HG03565 (cell line): ENCODE results near the gene CFAP157.

Source experiments
- ATAC-seq: cut with Tn5 transposase; IDR thresholded peaks from one replicate; pipeline ENCODE4 v1.9.1; 2021; ENCODE audit warnings: mild to moderate bottlenecking, moderate library complexity; ENCODE audit not compliant: unreplicated experiment

CFAP157 gene

DNA sequence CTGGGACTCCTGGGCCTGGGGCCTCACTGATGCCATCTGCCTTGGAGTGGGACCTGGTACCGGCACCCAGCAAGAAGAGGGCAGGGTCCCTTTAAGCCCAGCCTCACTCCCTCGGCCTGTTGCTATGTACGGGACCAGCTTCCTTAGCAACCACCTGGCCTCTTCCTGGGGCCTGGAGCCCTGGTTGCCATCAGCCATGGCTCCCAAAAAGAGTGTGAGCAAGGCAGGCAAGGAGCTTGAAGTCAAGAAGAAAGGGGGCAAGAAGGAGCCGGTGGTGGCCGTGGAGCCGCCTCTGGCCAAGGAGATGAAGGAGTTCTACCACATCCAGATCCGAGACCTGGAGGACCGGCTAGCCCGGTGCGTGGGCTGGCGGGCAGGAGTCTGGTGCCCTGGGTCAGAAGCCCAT is at the start of gene CFAP157:
TSS of gene CFAP157 (plus strand) at position 153 of the 406 bp plus-strand sequence. CDS start at position 197, 44 bp downstream.
- no peak for ATAC-seq

DNA sequence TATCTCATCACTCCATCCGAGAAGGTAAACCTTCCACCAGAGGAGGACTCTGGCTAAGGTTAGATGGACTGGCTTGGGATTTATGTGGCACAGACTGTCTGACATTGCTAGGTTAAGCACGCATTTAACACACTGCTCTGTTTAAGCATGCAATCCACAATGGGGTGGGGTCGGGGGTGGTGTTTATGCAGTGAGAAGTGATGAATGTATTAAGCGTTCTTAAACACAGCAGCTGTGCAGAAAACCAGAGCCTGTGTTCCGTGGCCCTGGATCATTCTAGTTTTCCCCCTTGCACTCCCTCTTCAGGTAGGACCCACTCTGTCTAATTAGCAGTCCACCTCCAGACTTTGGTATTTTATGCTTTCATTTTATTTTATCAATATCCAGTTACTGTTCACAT is 48.4 kb upstream of the CFAP157 start:
- no peak for ATAC-seq

DNA sequence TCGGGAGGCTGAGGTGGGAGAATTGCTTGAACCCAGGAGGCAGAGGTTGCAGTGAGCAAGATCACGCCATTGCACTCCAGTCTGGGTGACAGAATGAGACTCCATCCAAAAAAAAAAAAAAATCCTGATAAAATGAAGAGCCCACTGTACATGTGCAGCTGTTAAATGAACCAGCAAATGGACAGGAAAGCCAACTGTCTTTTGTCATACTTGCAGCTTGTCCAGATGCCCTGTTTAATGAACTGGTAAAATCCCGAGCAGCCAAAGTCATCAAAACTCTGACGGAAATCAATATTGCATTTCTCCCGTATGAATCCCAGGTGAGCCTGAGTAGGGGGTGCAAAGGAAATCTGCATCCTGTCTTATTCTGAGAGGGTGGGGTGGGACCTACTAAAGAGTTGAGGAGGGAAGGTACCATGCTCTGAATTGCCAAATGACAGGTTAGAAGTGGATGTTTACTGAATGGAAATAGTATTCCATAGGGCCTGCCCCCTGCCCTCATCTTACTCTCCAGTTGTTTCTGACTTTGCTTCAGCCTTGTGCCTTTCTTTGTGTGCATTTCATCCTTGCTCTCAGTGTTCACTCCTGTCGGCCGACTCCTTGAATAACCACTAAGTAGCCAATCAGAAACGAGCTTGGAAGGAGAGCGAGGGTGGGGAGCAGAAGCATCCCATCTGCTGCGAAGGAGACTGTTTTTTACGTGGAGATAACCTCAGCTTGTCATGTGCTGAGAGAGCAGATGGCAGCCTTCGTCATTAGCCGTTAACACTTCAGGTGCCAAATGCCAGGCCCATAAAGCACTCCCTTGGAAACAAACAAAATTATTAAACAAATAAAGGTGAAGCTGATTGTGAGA is 45.7 kb upstream of the CFAP157 start:
- ATAC-seq: no peak

DNA sequence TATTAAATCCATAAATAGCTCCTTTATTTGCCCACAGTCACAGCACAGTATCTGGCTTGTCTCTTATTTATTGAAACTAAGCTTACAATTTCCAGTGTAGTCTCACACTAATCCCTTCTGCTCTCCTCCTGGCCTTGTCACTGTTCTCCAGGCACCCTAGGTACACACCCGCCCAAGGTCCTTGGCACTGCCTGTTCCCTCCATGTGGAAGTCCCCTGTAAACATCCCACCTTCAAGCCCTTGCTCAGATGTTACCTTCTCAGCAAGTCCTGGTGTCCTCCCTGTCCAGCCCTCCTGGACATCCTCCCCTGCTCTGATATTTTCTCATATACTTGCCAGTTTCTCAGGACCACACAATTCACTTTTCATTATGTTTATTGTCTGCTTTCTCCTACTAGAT is 44.2 kb upstream of the CFAP157 start:
- ATAC-seq: no peak

DNA sequence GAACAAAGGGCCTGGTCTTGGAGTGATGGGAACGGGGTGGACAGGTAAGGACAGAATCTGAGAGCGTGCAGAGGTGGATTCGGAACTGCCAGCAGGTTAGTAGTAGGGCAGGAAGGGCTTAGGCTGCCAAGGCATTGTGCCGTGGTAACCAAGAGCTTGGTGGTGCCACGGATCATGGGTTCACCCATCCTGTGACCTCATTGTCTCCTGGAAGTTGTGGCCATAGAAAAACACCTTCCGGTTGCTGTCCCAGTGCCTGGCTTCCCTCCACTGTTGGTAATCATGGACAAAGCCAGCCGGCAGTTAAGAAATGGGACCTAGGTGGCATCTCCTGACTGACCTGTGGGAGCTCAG is 42.5 kb upstream of the CFAP157 start:
- no peak for ATAC-seq

DNA sequence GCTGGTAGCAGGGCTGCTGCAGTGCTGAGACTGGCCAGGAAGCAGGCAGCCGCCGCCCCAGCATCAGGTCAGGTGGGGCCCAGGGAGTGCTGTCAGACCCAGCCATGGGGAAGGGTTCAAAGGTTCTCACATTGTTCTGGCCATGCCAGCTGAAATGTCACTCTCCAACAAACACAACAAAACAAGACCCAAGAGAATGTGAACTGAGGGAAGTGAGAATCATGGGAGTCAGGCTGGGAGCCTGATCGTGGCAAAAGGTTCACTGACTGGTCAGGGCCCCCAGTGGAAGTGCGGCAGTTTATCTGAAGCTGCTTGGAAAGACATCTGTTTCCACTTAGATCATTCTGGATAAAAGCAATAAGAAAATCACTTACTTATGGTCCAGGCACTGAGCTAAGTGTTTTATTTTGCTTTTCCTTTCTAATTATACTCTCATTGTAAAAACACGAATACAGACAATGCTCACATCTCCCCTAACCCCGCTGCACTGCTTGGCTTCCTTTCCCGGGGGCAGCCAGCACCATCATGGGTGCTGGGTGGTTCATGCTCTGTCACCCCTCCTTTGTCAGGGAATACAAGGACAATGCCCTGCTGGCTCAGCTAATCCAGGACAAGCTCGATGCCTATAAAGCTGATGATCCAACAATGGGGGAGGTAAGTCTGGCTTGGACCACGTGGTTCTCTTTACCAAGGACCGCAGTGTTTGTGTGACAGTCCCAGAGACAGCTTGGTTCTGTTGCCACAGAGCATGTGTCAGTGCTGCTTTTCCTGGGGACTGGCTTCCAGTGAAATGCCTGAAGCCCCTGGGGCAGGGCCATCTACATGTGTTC is 41.9 kb upstream of the CFAP157 start:
- no peak for ATAC-seq

DNA sequence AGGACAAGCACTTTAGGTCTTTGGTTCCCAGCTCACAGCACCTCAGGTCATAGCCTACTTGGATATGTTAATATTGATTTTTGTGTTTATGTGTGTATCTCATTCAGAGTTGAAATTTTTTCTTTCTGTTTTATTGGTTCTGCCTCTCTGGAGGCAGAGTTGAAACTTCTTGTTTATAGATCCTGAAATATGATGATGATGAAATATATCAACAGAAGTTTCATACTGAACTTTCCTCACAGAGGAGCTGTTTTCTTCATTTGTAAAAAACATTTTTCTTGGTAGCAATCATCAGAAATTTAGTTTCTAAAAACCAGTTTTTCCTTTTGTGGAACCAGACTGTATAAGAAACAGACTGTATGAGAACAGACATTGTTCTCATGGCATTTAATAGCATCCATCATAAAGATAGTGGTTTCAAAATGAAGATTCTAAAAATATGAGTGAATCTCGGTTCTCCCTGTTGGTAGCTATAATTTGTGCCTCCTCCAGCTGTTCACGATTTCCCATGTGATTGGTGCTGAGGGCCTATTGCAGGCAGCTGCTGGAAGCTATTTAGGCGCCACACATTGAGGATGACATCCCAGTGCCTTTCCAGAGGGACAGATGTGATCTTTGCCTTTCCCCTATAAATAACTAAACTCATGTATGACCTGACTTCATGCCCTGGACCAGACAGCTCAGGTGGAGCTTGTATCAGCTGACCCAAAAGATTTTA is 39.5 kb upstream of the CFAP157 start:
- no peak for ATAC-seq

DNA sequence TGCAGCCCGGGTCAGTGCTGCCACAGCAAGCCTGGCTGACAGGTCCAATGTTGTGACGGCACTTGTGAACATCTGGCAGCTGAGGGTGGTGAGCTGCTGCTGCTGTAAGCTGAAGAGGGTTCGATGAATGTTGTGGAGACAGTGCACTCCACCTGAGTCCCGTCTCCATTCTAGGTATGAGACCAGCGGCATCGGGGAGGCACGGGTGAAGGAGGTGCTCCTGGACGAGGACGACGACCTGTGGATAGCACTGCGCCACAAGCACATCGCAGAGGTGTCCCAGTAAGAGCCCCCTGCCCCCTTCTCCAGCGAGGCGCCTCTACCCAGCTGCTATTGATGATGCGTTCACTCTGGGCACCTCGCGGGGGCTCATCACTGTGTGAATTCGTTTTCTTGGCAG is 38.9 kb upstream of the CFAP157 start:
- ATAC-seq: no peak

DNA sequence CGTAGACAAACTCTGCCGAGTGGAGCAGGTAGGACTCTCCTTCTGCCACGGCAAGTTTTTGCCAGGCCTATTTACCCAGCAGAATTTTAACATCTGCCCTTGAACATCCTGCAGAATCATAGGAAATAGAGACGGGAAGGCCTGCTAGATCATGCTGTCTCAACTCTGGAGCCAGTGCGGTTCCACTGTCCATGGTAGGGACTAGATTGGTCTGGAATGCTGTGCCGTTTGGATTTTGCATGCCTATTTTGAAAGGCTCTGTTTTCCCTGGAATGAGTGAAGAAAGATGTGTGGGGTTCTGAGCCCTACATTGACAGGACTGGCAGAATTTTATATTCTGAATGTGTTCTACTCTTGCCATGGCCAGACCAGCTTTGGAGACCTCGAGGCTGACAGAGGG is 33.6 kb upstream of the CFAP157 start:
- no peak for ATAC-seq

DNA sequence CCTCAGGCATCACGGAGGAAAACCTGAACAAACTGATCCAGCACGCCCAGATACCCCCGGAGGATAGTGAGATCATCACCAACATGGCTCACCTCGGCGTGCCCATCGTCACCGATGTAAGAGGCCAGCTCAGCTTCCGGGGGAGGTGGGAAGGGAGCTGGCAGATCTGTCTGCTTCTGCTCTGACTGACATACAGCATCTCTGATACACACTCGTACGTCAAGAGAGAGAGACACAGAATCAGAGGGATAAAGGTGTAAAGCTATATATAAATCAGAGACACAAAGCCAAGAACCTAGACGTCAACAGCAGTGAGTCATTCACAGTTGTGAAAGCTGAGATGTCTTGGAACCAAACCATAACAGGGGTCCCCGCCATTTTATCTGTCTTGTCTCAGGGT is 30.1 kb upstream of the CFAP157 start:
- ATAC-seq: no peak

DNA sequence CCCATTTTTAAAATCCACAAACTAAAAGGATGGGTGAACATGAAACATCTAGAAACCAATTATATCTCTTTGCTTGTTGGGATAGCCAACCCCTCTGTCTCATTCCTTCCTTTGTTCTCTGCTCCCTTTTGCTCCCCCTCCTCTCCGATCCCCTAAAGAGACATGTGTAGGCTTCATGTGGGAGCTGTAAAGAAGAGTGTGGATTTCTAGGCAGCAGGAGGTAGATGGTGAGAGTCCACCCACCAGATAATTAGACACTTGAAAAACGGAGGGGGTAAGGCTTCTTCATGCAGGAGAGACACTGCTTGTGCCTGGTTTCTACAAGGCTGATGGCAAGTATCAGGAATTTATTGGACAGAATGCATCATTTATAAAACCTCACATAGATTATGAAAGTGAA is 27.3 kb upstream of the CFAP157 start:
- ATAC-seq: no peak

DNA sequence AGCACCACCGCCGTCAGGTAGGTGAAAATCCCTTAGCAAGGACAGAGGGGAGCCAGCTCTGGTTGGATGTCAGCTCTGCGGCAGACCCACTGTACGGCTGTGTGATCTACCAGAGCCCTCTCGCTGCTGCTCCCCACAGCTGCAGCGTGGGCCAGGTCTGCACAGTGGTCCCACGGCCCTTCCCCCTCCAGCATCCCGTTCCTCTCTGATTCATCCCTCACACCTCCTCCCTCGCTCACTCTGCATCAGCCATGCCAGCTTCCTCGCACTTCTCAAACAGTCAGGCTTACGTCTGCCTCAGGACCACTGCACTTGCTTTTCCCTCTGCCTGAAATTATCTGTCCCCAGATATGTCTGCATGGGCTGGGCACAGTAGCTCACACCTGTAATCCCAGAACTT is 26.6 kb upstream of the CFAP157 start:
- ATAC-seq: no peak

DNA sequence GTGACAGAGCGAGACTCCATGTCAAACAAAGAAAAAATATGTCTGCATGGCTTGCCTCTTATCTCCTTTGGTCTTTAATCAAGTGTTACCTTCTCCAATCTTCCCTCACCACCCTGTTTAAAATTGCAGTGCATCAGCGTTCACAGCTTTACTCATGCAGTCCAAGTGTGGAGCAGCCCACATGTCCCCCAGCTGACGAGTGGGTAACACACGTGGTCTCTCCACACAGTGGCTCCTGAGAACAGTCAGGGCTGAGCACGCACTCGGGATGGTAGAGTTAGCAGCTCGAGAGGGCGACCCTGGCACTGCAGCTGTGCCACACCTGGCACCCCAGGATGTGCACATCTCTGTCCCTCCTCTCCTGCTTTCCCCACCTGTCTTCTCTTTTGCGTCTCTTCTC is 25.9 kb upstream of the CFAP157 start:
- no peak for ATAC-seq

DNA sequence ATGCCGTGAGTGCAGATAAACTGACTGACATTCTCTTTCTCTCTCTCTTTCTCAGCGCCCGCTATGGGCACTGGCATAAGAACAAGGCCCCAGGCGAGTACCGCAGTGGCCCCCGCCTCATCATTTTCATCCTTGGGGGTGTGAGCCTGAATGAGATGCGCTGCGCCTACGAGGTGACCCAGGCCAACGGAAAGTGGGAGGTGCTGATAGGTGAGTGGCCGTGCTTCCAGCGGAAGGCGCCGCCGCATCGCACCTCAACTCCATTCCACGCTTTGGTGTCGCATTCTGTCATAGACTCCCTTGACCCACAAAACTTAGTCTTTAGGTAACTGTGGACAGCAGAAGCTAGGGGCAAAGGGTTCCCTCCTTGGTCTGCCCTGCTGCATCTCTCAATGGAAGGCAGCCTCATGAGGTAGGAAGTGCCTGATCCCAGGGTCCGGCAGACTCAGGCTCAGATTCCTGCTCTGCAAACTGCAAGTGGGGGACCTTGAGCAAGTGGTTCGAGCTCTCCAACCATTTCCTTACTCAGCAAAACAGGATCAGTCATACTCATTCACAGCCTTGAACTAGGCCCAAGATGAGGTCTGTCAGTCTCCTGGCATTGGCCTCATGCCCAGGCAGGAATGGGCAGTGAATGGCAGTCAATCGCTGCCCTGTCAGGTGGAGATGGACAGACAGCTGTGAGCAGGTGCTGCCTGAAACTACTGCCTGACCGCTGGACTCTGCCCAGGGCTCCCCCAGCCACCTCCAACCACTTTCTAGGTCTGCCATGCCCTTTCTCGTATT is 24.2 kb upstream of the CFAP157 start:
- ATAC-seq: no peak

DNA sequence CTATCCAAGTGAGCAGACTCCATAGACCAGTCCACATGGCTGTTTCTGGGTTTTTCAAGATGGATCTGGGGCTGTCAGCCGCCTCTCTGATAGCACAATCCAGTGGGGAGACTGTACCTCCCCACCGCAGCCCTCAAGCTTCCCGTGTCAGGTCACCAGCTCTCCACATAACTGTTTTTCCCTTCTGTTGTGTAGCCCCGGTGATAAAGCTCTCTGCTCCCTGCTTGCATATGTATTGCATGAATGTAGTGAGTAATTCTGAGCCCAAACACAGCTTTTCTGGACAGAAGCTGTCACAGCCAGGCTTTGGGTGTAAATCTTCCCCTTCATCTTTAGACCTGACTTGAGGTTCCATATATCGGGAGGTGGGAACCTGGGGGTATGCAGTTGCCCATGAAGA is 23.1 kb upstream of the CFAP157 start:
- no peak for ATAC-seq

DNA sequence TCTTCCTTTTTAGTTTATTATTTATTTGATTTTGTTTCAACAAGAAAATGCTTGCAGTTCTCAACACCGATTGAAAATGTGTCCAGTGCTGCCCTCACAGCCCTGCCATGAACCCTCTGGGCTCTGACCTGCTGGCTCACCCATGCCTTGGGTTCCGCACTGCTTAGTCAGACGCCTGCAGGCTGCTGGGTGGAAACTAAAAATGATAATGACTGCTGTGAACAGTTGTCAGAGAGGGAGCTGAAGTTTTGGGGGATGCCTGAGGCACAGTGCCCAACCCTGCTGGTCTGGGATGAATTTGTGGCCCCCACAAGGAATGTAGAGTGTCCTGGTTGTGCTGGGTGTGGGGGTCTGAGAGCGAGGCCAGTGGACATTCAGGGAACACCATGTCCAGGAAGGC is 22.2 kb upstream of the CFAP157 start:
- ATAC-seq: no peak

DNA sequence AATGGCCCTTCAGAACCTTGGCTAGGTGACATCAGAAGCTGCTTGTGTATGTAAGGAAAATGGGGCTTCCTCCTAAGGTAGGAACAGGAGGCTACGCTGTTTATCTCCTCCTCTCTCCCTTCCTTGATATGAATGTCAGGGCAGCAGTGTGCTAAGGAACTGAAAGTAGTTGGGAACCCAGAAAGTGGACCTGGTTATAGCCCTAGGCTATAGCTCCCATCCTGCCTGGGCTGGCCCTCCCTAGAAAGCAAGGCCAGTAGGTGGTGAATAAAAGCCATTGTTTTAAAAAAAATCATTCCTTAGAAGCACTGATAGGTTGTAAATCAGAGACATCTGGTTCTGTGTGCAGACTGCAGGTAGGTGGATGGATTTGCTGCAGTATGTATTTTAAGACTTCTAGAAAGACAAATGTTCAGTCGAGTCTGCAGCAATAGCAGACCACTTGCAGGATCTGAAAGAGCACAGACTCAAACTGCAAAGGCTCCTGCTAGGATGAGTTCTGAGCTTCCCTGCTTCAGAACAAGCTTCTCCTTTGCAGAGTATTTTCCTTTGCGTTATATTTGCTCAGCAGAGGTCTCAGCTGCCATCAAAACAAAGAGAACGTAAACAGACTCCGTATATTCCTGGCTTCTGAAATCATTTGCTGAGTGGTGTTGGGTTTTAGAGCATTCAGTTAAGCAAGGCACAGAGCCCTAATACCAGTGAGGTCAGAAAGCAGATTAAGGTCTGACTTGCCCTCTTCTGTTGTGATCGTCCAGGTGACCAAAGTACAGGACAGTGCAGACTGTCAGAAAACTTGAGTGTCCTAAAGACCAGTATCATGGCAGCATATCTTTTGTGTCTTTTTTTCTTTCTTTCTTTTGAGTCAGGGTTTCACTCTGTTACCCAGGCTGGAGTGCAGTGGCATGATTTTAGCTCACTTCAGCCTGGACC is 20.1 kb upstream of the CFAP157 start:
- no peak for ATAC-seq

DNA sequence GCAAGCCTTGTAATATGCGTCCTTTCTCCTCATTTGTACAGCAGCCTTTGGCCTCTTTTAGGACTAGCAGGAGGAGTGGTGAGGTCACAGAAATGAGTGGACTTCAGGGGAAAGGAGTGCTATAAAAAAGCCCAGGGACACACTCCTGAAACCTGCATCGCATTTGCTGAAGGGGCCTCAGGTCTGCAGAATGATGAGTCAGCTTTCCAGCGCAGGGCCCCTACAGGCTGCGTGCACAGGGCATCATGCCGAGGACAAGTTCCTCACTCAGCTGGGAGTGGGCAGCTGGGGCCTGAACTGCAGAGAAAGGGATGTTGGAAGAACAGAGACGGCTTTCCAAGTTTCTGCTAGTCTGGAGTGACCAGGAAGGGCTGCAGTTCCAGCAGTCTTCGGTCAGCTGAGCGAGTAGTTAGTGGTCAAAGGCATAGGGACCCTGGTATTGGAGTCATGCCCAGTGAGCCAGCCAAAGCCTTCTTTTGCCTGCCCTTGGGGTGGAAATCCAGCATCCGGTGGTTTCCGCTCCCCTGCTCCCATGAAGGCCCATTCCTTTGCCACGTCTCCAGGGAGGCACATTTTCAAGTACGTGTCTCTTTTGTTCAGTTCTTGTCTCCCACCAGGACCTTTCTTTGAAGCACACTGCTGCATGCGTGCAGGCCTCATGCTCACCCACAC is 17.3 kb upstream of the CFAP157 start:
- no peak for ATAC-seq

DNA sequence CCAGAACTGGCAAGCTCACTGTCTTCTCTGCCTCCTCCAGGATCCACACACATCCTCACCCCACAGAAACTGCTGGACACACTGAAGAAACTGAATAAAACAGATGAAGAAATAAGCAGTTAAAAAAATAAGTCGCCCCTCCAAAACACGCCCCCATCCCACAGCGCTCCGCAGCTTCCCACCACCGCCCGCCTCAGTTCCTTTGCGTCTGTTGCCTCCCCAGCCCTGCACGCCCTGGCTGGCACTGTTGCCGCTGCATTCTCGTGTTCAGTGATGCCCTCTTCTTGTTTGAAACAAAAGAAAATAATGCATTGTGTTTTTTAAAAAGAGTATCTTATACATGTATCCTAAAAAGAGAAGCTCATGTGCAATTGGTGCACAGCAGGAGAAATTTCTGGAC is 16.1 kb upstream of the CFAP157 start:
- no peak for ATAC-seq
